Gastroesophageal sphincter (tissue), 4 donors: ENCODE measurements around the gene INTS11. TPM values are rescaled to one million over a fixed set of nuclear protein-coding genes. Genes with fewer than 3 reads are reported as not detected.

Experiments
- ATAC-seq: fragments of 150-250 bp; one replicate; pipeline ENCODE4 v1.9.1; 2016; ENCODE audit warnings: mild to moderate bottlenecking, moderate library complexity
- H3K27ac ChIP-seq, 4 donors: fragments of 200-600 bp; sonication (generic) in 3 of 4; 1 replicate in 3 of 4; 2 replicates in 1 of 4; pipeline ENCODE4 v1.5.1; 2016 to 2019
- H3K27me3 ChIP-seq: fragments of 200-600 bp; sonication (generic); one replicate; pipeline ENCODE4 v1.5.1; 2019
- H3K36me3 ChIP-seq, 2 donors: fragments of 200-600 bp; sonication (generic); one replicate each; pipeline ENCODE4 v1.5.1; 2019; ENCODE audit warnings: control low read depth in 1 of 2
- H3K4me1 ChIP-seq, 3 donors: fragments of 200-600 bp; sonication (generic); 1 replicate in 2 of 3; 2 replicates in 1 of 3; pipeline ENCODE4 v1.5.1; 2016 to 2019; ENCODE audit warnings: control low read depth in 2 of 3
- H3K4me3 ChIP-seq, 2 donors: fragments of 200-600 bp; sonication (generic); one replicate each; pipeline ENCODE4 v1.5.1; 2019; ENCODE audit warnings: mild to moderate bottlenecking in 1 of 2, moderate library complexity in 1 of 2
- H3K9me3 ChIP-seq, 3 donors: fragments of 200-600 bp; sonication (generic); one replicate each; pipeline ENCODE4 v1.5.1; 2017 to 2019; ENCODE audit warnings: control low read depth in 2 of 3
- EP300 ChIP-seq: sonication (generic); formaldehyde crosslinking; IDR thresholded peaks from one replicate; pipeline ENCODE4 v1.6.1; 2017; ENCODE audit warnings: antibody characterized with exemption, mild to moderate bottlenecking
- POLR2A ChIP-seq, 2 donors: fragments of 450-650 bp; IDR thresholded peaks; one replicate each; pipeline ENCODE4 v1.6.1; 2017; ENCODE audit warnings: antibody characterized with exemption in 2 of 2, mild to moderate bottlenecking in 2 of 2, moderate library complexity in 1 of 2
- POLR2AphosphoS5 ChIP-seq: sonication (generic); formaldehyde crosslinking; IDR thresholded peaks from one replicate; pipeline ENCODE4 v1.6.1; 2017; ENCODE audit warnings: antibody characterized with exemption
- WGBS, 2 donors: methylation state at CpG; one replicate each; pipeline ENCODE4 v1.1.5; 2018; ENCODE audit warnings: low coverage in 1 of 2; 5-methylcytosine and 5-hydroxymethylcytosine counted together
- total RNA-seq, 4 donors: library from RNA; depleted of rRNA; stranded (reverse); fragments of >200 nt; gene quantifications; one replicate each; pipeline ENCODE4 v1.1.0, GENCODE V29; 2016
- TF ChIP-seq, protein P1 (sequence below), 4 experiments: fragments of 200-600 bp in 2 of 4; fragments of 450-650 bp in 2 of 4; sonication (generic) in 1 of 4; IDR thresholded peaks; one replicate each; pipeline ENCODE4 v1.5.1; 2017 to 2019; ENCODE audit warnings: antibody characterized with exemption in 4 of 4, mild to moderate bottlenecking in 2 of 4, moderate library complexity in 2 of 4

The INTS11 gene
- total RNA-seq, 4 donors from 2014 or later = 62.0 to 119 (median 96.4) TPM

DNA sequence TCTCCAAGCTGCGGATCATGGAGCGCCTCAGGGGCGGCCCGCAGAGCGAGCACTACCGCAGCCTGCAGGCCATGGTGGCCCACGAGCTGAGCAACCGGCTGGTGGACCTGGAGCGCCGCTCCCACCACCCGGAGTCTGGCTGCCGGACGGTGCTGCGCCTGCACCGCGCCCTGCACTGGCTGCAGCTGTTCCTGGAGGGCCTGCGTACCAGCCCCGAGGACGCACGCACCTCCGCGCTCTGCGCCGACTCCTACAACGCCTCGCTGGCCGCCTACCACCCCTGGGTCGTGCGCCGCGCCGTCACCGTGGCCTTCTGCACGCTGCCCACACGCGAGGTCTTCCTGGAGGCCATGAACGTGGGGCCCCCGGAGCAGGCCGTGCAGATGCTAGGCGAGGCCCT lies 2.8 kb upstream of the INTS11 start:
- peaks cover 0 to 29% of the 10 kb centered on the region in 2 donors for H3K36me3 ChIP-seq
- no CpG with 5 or more reads among the region's 40 CpGs for WGBS, 2 donors
- peaks cover 0 to 61% (median 30%) of the 10 kb centered on the region in 3 donors for H3K4me1 ChIP-seq
- no peak for ATAC-seq
- H3K9me3 ChIP-seq = no peaks in the 10 kb centered on the region
- no peak overlapping the region for H3K27ac ChIP-seq
- no peaks in the 10 kb centered on the region for H3K27me3 ChIP-seq
- H3K4me3 ChIP-seq = no peak overlapping the region
- TF ChIP-seq POLR2A (IDR thresholded peaks at IDR 0.05) (no peak), POLR2AphosphoS5 (no peak), EP300 (no peak)
- TF ChIP-seq, protein P1, sequence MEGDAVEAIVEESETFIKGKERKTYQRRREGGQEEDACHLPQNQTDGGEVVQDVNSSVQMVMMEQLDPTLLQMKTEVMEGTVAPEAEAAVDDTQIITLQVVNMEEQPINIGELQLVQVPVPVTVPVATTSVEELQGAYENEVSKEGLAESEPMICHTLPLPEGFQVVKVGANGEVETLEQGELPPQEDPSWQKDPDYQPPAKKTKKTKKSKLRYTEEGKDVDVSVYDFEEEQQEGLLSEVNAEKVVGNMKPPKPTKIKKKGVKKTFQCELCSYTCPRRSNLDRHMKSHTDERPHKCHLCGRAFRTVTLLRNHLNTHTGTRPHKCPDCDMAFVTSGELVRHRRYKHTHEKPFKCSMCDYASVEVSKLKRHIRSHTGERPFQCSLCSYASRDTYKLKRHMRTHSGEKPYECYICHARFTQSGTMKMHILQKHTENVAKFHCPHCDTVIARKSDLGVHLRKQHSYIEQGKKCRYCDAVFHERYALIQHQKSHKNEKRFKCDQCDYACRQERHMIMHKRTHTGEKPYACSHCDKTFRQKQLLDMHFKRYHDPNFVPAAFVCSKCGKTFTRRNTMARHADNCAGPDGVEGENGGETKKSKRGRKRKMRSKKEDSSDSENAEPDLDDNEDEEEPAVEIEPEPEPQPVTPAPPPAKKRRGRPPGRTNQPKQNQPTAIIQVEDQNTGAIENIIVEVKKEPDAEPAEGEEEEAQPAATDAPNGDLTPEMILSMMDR (IDR thresholded peaks at IDR 0.05) = no peak

DNA sequence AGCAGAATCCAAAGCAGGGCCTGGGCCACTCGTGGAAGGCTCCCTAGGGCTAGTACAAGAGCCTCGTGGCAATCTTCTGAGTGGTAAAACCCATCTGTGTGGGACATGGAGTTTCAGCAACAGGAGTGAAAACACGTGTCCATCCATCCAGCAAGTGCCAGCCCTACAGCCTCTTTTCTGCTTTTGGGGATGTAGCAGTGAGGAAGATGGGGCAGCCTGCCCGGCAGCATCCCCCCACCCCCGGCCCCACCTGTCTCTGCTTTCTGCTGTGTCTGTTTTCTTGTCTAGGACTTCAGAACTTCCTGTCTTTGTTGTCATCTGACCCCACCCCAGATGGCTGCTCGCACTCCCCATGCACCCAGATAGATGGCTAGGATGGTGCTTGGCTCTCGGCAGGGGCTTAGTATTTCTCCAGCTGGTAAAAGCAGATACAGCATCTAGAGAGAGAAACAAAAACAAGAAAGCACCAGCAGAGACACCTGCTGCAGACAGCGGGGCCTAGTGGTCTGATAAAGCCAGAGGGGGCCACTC lies 1.7 kb upstream of the INTS11 start:
- no peaks in the 10 kb centered on the region for H3K27me3 ChIP-seq
- peak overlapping the region in 1 of 2 donors; percentile 87 for H3K4me3 ChIP-seq
- 47 to 50% methylated on average over 2 to 3 of the region's 8 CpGs for WGBS, 2 donors
- TF ChIP-seq POLR2AphosphoS5 (no peak), POLR2A (IDR thresholded peaks at IDR 0.05) (no peak), EP300 (no peak)
- TF ChIP-seq, protein P1 (IDR thresholded peaks at IDR 0.05) = no peak
- H3K36me3 ChIP-seq = peaks cover 0 to 29% of the 10 kb centered on the region in 2 donors
- peaks cover 0 to 68% (median 40%) of the 10 kb centered on the region in 3 donors for H3K4me1 ChIP-seq
- ATAC-seq = no peak
- no peaks in the 10 kb centered on the region for H3K9me3 ChIP-seq
- H3K27ac ChIP-seq = peak overlapping the region in 2 of 4 donors; percentile 84 to 92

- 53 to 74% methylated on average over 3 to 4 of the region's 16 CpGs for WGBS, 2 donors
- ATAC-seq = peak; percentile 16
- Histone ChIP-seq H3K27ac (peak overlapping the region; percentile 39 to 92 (median 88)), H3K4me3 (peak overlapping the region; percentile 51 to 87), H3K27me3 (no peaks in the 10 kb centered on the region), H3K36me3 (peaks cover 0 to 33% of the 10 kb centered on the region in 2 donors), H3K4me1 (peaks cover 0 to 68% (median 40%) of the 10 kb centered on the region in 3 donors), H3K9me3 (no peaks in the 10 kb centered on the region)
- TF ChIP-seq POLR2A (IDR thresholded peaks at IDR 0.05) (no peak), POLR2AphosphoS5 (no peak), EP300 (no peak)
- TF ChIP-seq, protein P1 (IDR thresholded peaks at IDR 0.05) = no peak
Observed at GRCh38 chr1:1325288-1326074, 1.0 kb upstream of the INTS11 start.

- Histone ChIP-seq H3K4me3 (peak overlapping the region; percentile 51 to 87), H3K9me3 (no peaks in the 10 kb centered on the region), H3K4me1 (peaks cover 0 to 76% (median 40%) of the 10 kb centered on the region in 3 donors), H3K36me3 (peaks cover 0 to 45% of the 10 kb centered on the region in 2 donors), H3K27me3 (no peaks in the 10 kb centered on the region), H3K27ac (peak overlapping the region; percentile 51 to 92 (median 88))
- TF ChIP-seq, protein P1 (IDR thresholded peaks at IDR 0.05) = no peak
- TF ChIP-seq EP300 (no peak), POLR2AphosphoS5 (no peak), POLR2A (IDR thresholded peaks at IDR 0.05) (no peak)
- no peak for ATAC-seq
- WGBS, 2 donors = 0% methylated on average over 8 of the region's 41 CpGs; no CpG with 5 or more reads in 1 of the 2 donors
Observed at GRCh38 chr1:1324084-1324523, 356 bp downstream of the INTS11 start.
